KBM-7 (cell line): ENCODE results near the gene DCP1A.
"Not testable (repeated sequence)": the region's sequence is repeated elsewhere in the genome, so short reads cannot be mapped to it uniquely, and the experiment has no call there.

Experiments
- DNase-seq: peaks from one replicate; pipeline ENCODE4 v3.0.0-alpha.2; 2015
- in situ Hi-C: fragments of 300-500 bp; cut with MboI; formaldehyde crosslinking; loops from 2 replicates; pipeline ENCODE4 v1.14.3; 2020; ENCODE audit warnings: low sequenced_read_pairs, low pct_unique_long_range_greater_than_20kb, mixed read lengths

DCP1A gene

GRCh38 chr3:53254509-53255422 is 92.6 kb downstream of the DCP1A start:
- DNase-seq, result peak; percentile 68
- in situ Hi-C loops, result no loop called here

GRCh38 chr3:53253707-53254508 is 93.4 kb downstream of the DCP1A start:
- DNase-seq, result no peak
- in situ Hi-C loops, result no loop called here

GRCh38 chr3:53252947-53253322 is 94.4 kb downstream of the DCP1A start:
- DNase-seq, in situ Hi-C loops: not testable (repeated sequence)

GRCh38 chr3:53252096-53252946 is 95.0 kb downstream of the DCP1A start:
- in situ Hi-C loops, result no loop called here

GRCh38 chr3:53250881-53251605 is 96.3 kb downstream of the DCP1A start:
- in situ Hi-C loops, result no loop called here
- DNase-seq, result no peak

More at GRCh38 chr3:53252096-53252946, 95.0 kb downstream of the DCP1A start:
- peak; percentile 61 for DNase-seq

- no peak for DNase-seq
- in situ Hi-C loops, result no loop called here
Measured at GRCh38 chr3:53250453-53250852, 96.9 kb downstream of the DCP1A start.

- no peak for DNase-seq
- in situ Hi-C loops, result no loop called here
Measured at GRCh38 chr3:53248161-53248560, 99.2 kb downstream of the DCP1A start.

- in situ Hi-C loops, result no loop called here
Measured at GRCh38 chr3:53247619-53248018, 99.7 kb downstream of the DCP1A start.

GRCh38 chr3:53244271-53244670 is 103.1 kb downstream of the DCP1A start:
- DNase-seq, result no peak
- in situ Hi-C loops, result no loop called here

More at GRCh38 chr3:53247619-53248018, 99.7 kb downstream of the DCP1A start:
- DNase-seq, result no peak

- in situ Hi-C loops, result no loop called here
- DNase-seq, result no peak
Measured at GRCh38 chr3:53243785-53244184, 103.6 kb downstream of the DCP1A start.

- in situ Hi-C loops, result no loop called here
- DNase-seq, result no peak
Measured at GRCh38 chr3:53243165-53243564, 104.2 kb downstream of the DCP1A start.

- no peak for DNase-seq
- in situ Hi-C loops, result no loop called here
Measured at GRCh38 chr3:53242642-53243041, 104.7 kb downstream of the DCP1A start.

- no peak for DNase-seq
- in situ Hi-C loops, result no loop called here
Measured at GRCh38 chr3:53242155-53242554, 105.2 kb downstream of the DCP1A start.

GRCh38 chr3:53240989-53241972 is 106.1 kb downstream of the DCP1A start:
- no peak for DNase-seq
- in situ Hi-C loops, result no loop called here

GRCh38 chr3:53239800-53240199 is 107.5 kb downstream of the DCP1A start:
- in situ Hi-C loops, result no loop called here
- DNase-seq, result no peak

GRCh38 chr3:53238886-53239285 is 108.5 kb downstream of the DCP1A start:
- in situ Hi-C loops, result no loop called here
- no peak for DNase-seq

- no peak for DNase-seq
- in situ Hi-C loops, result no loop called here
Measured at GRCh38 chr3:53238051-53238850, 109.1 kb downstream of the DCP1A start.
